Cardiac fibroblast (primary cell): Measurements from ENCODE around the gene WDR26.

Experiments
- DNase-seq, 2 donors: peaks; one replicate each; pipeline versions ENCODE4 v3.0.0 to v3.0.0-alpha.2; 2010; ENCODE audit warnings: low read depth in 2 of 2
- H3K4me3 ChIP-seq, 2 donors: replicated peaks in 1 of 2; 1 replicate in 1 of 2; 2 replicates in 1 of 2; pipeline ENCODE4 v1.5.1; 2011; ENCODE audit warnings: low read depth in 2 of 2, low read length in 2 of 2, mild to moderate bottlenecking in 2 of 2, moderate library complexity in 1 of 2
- CTCF ChIP-seq: IDR thresholded peaks from one replicate; pipeline ENCODE4 v1.5.1; 2011; ENCODE audit warnings: low read depth, mild to moderate bottlenecking, low read length, inconsistent platforms

WDR26 gene

GRCh38 chr1:224375059-224375458, 59.5 kb downstream of the WDR26 start:
- TF ChIP-seq CTCF = no peak
- DNase-seq = no peak
- H3K4me3 ChIP-seq = no peak overlapping the region

- no peak for TF ChIP-seq CTCF
Measured at GRCh38 chr1:224373008-224373590, 61.5 kb downstream of the WDR26 start.

GRCh38 chr1:224368409-224368808, 66.2 kb downstream of the WDR26 start:
- DNase-seq = no peak
- TF ChIP-seq CTCF = no peak
- no peak overlapping the region for H3K4me3 ChIP-seq

More at GRCh38 chr1:224373008-224373590, 61.5 kb downstream of the WDR26 start:
- H3K4me3 ChIP-seq = no peak overlapping the region
- no peak for DNase-seq

- DNase-seq = no peak
- H3K4me3 ChIP-seq = no peak overlapping the region
- no peak for TF ChIP-seq CTCF
Measured at GRCh38 chr1:224359207-224359606, 75.4 kb downstream of the WDR26 start.

GRCh38 chr1:224358237-224358636, 76.4 kb downstream of the WDR26 start:
- peak overlapping the region in 1 of 2 donors; percentile 87 for H3K4me3 ChIP-seq
- no peak for TF ChIP-seq CTCF
- no peak for DNase-seq

GRCh38 chr1:224357626-224358124, 76.9 kb downstream of the WDR26 start:
- no peak for TF ChIP-seq CTCF
- peak; percentile 67 to 69 for DNase-seq
- peak overlapping the region; percentile 72 to 87 for H3K4me3 ChIP-seq
